ENCODE data around the gene KRT35. TPM values are rescaled to one million over a fixed set of nuclear protein-coding genes. Genes with fewer than 3 reads are reported as not detected.

KRT35 gene
- total and polyA plus RNA-seq, 2 donors (not counting 1 experiment from before 2014, with no cell fraction given) = not detected

DNA sequence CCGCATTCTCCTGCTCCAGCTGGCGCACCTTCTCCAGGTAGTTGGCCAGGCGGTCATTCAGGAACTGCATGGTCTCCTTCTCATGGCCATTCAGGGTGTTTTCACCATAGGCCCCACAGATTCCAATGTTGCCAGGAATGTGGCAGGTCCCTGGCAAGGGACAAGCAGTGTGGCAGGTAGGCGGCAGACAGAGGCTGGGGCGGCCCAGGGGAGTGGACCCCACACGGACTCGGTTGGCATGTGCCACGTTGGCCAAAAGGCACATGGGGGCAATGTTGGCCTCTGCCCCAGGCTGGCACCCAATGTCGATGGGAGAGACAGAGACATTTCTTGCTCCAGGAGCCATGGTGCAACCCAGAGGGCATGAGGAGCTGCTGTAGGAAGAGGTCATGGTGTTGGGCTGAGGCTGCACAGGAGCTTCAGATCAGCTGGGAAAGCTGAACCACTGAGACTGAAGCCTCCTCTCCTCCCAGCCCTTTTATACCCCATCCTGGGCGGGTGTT is 40.4 kb downstream of the KRT35 start, which contains the start of gene KRT38:
TSS of gene KRT38 (minus strand) at position 453 of the 503 bp plus-strand sequence. CDS start at position 391, 62 bp downstream.
- Histone ChIP-seq H3K36me3 (ENCODE audit: control insufficient read depth, insufficient read depth, low read length) (no peaks in the 10 kb centered on the region), H3K79me2 (ENCODE audit: control insufficient read depth, insufficient read depth, low read length) (no peaks in the 10 kb centered on the region), H3K27me3 (ENCODE audit: control insufficient read depth, insufficient read depth, low read length) (peaks cover 2% of the 10 kb centered on the region), H4K20me1 (ENCODE audit: control insufficient read depth, extremely low read depth, insufficient read depth, low read length) (no peaks in the 10 kb centered on the region), H2AFZ (ENCODE audit: low read length) (no peak within 1 kb of the TSS), H3K9me3 (ENCODE audit: control insufficient read depth, insufficient read depth, low read depth, low read length) (no peaks in the 10 kb centered on the region), H3K27ac (ENCODE audit: insufficient read depth, low read length) (no peak within 1 kb of the TSS), H3K4me1 (ENCODE audit: control insufficient read depth, extremely low read depth, insufficient read depth, low read length) (no peaks in the 10 kb centered on the region), H3K4me2 (ENCODE audit: extremely low read depth, insufficient read depth, low read length) (no peak within 1 kb of the TSS), H3K4me3 (replicated peaks in 1 of 4; ENCODE audit: control extremely low read depth in 1 of 4, insufficient read depth in 1 of 4, low read depth in 3 of 4, low read length in 4 of 4) (no peak within 1 kb of the TSS), H3K9ac (ENCODE audit: insufficient read depth, low read length) (no peak within 1 kb of the TSS)
- TF ChIP-seq, protein P1, sequence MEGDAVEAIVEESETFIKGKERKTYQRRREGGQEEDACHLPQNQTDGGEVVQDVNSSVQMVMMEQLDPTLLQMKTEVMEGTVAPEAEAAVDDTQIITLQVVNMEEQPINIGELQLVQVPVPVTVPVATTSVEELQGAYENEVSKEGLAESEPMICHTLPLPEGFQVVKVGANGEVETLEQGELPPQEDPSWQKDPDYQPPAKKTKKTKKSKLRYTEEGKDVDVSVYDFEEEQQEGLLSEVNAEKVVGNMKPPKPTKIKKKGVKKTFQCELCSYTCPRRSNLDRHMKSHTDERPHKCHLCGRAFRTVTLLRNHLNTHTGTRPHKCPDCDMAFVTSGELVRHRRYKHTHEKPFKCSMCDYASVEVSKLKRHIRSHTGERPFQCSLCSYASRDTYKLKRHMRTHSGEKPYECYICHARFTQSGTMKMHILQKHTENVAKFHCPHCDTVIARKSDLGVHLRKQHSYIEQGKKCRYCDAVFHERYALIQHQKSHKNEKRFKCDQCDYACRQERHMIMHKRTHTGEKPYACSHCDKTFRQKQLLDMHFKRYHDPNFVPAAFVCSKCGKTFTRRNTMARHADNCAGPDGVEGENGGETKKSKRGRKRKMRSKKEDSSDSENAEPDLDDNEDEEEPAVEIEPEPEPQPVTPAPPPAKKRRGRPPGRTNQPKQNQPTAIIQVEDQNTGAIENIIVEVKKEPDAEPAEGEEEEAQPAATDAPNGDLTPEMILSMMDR (conservative IDR thresholded peaks at IDR 0.05 in 1 of 2, IDR thresholded peaks at IDR 0.05 in 1 of 2; ENCODE audit: low read depth in 1 of 2, low read length in 2 of 2) = no peak
- TF ChIP-seq EZH2 (IDR thresholded peaks at IDR 0.05; ENCODE audit: low read length, missing control alignments) = no peak
- DNase-seq (ENCODE audit: low read depth in 2 of 2) = no peak

DNA sequence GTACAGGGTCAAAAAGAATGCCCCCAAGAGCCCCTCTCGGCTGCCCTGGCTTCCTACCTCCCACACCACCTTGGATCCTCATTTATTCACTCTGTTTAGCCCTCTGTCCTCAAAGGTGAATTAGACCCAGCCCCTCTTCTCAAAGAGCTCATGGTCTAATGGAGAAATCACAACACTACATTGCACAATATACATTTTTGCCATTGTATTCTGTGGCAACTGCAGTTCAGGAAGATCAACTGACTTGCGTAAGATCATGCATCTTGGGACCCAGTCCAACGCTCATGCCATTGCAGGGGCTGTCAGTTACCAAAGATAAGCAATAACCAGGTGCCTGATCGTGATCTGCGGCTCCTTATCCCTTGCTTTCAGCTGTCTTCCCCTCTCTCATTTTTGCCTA is 41.6 kb downstream of the KRT35 start:
- Histone ChIP-seq H3K27me3 (ENCODE audit: control insufficient read depth, insufficient read depth, low read length) (peaks cover 3% of the 10 kb centered on the region), H3K4me1 (ENCODE audit: control insufficient read depth, extremely low read depth, insufficient read depth, low read length) (no peaks in the 10 kb centered on the region), H3K27ac (ENCODE audit: insufficient read depth, low read length) (no peak overlapping the region), H3K9ac (ENCODE audit: insufficient read depth, low read length) (no peak overlapping the region), H3K4me3 (replicated peaks in 1 of 4; ENCODE audit: control extremely low read depth in 1 of 4, insufficient read depth in 1 of 4, low read depth in 3 of 4, low read length in 4 of 4) (no peak overlapping the region), H3K9me3 (ENCODE audit: control insufficient read depth, insufficient read depth, low read depth, low read length) (no peaks in the 10 kb centered on the region), H3K4me2 (ENCODE audit: extremely low read depth, insufficient read depth, low read length) (no peak overlapping the region), H2AFZ (ENCODE audit: low read length) (no peak overlapping the region), H3K79me2 (ENCODE audit: control insufficient read depth, insufficient read depth, low read length) (no peaks in the 10 kb centered on the region), H3K36me3 (ENCODE audit: control insufficient read depth, insufficient read depth, low read length) (no peaks in the 10 kb centered on the region), H4K20me1 (ENCODE audit: control insufficient read depth, extremely low read depth, insufficient read depth, low read length) (no peaks in the 10 kb centered on the region)
- DNase-seq (ENCODE audit: low read depth in 2 of 2) = no peak
- TF ChIP-seq, protein P1 (conservative IDR thresholded peaks at IDR 0.05 in 1 of 2, IDR thresholded peaks at IDR 0.05 in 1 of 2; ENCODE audit: low read depth in 1 of 2, low read length in 2 of 2) = no peak
- TF ChIP-seq EZH2 (IDR thresholded peaks at IDR 0.05; ENCODE audit: low read length, missing control alignments) = no peak

DNA sequence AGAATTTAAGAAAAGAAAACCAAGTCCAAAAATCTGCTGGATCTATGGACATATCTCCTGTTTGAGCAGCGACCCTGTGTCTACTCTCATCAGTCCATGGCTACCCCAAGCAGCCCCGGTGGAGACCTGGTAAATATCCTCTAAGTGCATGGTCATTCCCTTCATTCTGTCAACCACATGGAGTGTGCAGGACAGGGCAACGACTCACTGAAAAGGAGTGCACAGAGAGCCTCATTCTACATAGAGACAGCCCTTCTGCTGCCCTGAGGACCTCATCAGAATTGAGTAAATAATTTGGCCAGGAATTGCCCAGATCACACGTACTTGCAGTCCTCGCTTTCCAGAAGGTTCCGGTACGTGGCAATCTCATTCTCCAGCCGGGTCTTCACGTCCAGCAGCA is 43.2 kb downstream of the KRT35 start:
- TF ChIP-seq, protein P1 (conservative IDR thresholded peaks at IDR 0.05 in 1 of 2, IDR thresholded peaks at IDR 0.05 in 1 of 2; ENCODE audit: low read depth in 1 of 2, low read length in 2 of 2) = no peak
- no peak for TF ChIP-seq EZH2 (IDR thresholded peaks at IDR 0.05; ENCODE audit: low read length, missing control alignments)
- H3K4me2 ChIP-seq (ENCODE audit: extremely low read depth, insufficient read depth, low read length) = no peak overlapping the region
- no peak overlapping the region for H2AFZ ChIP-seq (ENCODE audit: low read length)
- H4K20me1 ChIP-seq (ENCODE audit: control insufficient read depth, extremely low read depth, insufficient read depth, low read length) = no peaks in the 10 kb centered on the region
- H3K79me2 ChIP-seq (ENCODE audit: control insufficient read depth, insufficient read depth, low read length) = no peaks in the 10 kb centered on the region
- peaks cover 7% of the 10 kb centered on the region for H3K27me3 ChIP-seq (ENCODE audit: control insufficient read depth, insufficient read depth, low read length)
- no peak overlapping the region for H3K27ac ChIP-seq (ENCODE audit: insufficient read depth, low read length)
- H3K4me3 ChIP-seq (replicated peaks in 1 of 4; ENCODE audit: control extremely low read depth in 1 of 4, insufficient read depth in 1 of 4, low read depth in 3 of 4, low read length in 4 of 4) = no peak overlapping the region
- H3K36me3 ChIP-seq (ENCODE audit: control insufficient read depth, insufficient read depth, low read length) = no peaks in the 10 kb centered on the region
- H3K9me3 ChIP-seq (ENCODE audit: control insufficient read depth, insufficient read depth, low read depth, low read length) = no peaks in the 10 kb centered on the region
- no peaks in the 10 kb centered on the region for H3K4me1 ChIP-seq (ENCODE audit: control insufficient read depth, extremely low read depth, insufficient read depth, low read length)
- no peak for DNase-seq (ENCODE audit: low read depth in 2 of 2)
- H3K9ac ChIP-seq (ENCODE audit: insufficient read depth, low read length) = no peak overlapping the region
